Measurements from ENCODE around the gene TTC21A. TPM values are rescaled to one million over a fixed set of nuclear protein-coding genes. Genes with fewer than 3 reads are reported as not detected.

TTC21A gene
- total RNA-seq, 1 experiment from 2014 or later = 1.7 TPM

DNA sequence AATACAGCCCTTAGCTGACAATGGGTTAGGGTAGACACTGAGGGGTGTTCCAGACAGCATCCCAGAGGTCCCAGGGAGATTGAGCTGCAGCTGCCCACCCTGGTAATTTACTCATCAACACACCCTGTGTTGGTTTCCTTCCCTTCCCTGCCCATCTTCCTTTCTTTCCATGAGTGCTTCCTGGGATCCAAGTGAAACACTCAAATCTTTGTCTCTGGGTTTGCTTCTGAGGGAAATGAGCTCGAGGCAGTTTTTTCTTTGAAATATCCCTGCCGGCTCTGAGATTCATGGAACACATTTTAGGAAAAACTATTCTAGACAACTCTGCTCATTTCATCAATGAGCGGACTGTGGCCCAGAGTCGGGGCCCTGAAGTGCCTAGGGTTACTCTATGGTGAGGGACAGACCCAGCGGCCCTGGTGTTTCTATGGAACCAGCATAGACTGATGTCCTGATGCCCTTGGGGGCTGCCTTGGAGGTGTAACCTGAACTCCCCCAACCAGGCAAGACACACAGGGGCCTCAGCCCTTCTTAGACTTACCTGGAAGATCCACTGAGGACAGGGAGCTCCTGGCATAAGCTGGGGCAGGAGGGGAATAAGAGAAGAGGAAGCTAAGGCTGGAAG is 60.8 kb downstream of the TTC21A start:
- DNase-seq = no peak
- H2AK5ac ChIP-seq (ENCODE audit: insufficient read length, low read length) = no peak overlapping the region
- H3K27me3 ChIP-seq (ENCODE audit: insufficient read depth, low read length) = no peaks in the 10 kb centered on the region
- no peak overlapping the region for H2BK12ac ChIP-seq (ENCODE audit: insufficient read length, low read depth, low read length)
- H3T11ph ChIP-seq (ENCODE audit: low read length) = no peak overlapping the region
- Mint-ChIP-seq H3K9me3 (peaks cover 4 to 7% of the 10 kb centered on the region in 2 experiments; a peak in 4 of 5 replicates), H3K36me3 (ENCODE audit: insufficient read depth in 1 of 3, low read depth in 3 of 3) (peaks cover 0 to 2% (median under 1%) of the 10 kb centered on the region in 3 experiments; a peak in 4 of 7 replicates), H3K27me3 (ENCODE audit: low read depth) (peaks cover 4% of the 10 kb centered on the region), H3K4me1 (peaks cover 14 to 19% of the 10 kb centered on the region in 2 experiments), H3K27ac (0 out of 7 replicates have a peak overlapping the region, but pooled peaks of 1 of the 3 experiments have one; percentile 17), H3K4me3 (no peak overlapping the region)
- no peaks in the 10 kb centered on the region for H3K23me2 ChIP-seq (ENCODE audit: insufficient read length, low read depth, low read length, poor library complexity, severe bottlenecking)
- no peak overlapping the region for H4K8ac ChIP-seq (replicated peaks; ENCODE audit: insufficient read length, low read depth, low read length)
- H3K9ac ChIP-seq (ENCODE audit: extremely low read depth, insufficient read length, low read length) = no peak overlapping the region
- H3K18ac ChIP-seq (ENCODE audit: insufficient read length, low read depth, low read length) = no peak overlapping the region
- H3K56ac ChIP-seq (ENCODE audit: insufficient read length, low read depth, low read length) = no peak overlapping the region
- no peak overlapping the region for H3K14ac ChIP-seq (ENCODE audit: insufficient read depth, low read length)
- TF ChIP-seq, protein P1, sequence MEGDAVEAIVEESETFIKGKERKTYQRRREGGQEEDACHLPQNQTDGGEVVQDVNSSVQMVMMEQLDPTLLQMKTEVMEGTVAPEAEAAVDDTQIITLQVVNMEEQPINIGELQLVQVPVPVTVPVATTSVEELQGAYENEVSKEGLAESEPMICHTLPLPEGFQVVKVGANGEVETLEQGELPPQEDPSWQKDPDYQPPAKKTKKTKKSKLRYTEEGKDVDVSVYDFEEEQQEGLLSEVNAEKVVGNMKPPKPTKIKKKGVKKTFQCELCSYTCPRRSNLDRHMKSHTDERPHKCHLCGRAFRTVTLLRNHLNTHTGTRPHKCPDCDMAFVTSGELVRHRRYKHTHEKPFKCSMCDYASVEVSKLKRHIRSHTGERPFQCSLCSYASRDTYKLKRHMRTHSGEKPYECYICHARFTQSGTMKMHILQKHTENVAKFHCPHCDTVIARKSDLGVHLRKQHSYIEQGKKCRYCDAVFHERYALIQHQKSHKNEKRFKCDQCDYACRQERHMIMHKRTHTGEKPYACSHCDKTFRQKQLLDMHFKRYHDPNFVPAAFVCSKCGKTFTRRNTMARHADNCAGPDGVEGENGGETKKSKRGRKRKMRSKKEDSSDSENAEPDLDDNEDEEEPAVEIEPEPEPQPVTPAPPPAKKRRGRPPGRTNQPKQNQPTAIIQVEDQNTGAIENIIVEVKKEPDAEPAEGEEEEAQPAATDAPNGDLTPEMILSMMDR (conservative IDR thresholded peaks at IDR 0.05) = no peak
- no peak overlapping the region for H2BK120ac ChIP-seq (ENCODE audit: low read depth, low read length, poor library complexity, severe bottlenecking)
- no peak overlapping the region for H2BK5ac ChIP-seq (ENCODE audit: insufficient read length, low read length)
- H3K79me1 ChIP-seq (ENCODE audit: insufficient read depth, low read depth, low read length, poor library complexity, severe bottlenecking) = no peaks in the 10 kb centered on the region
- H3K27ac ChIP-seq (ENCODE audit: insufficient read length, low read depth, low read length) = no peak overlapping the region
- H4K91ac ChIP-seq (ENCODE audit: insufficient read length, low read depth, low read length) = no peak overlapping the region
- H3K79me2 ChIP-seq (ENCODE audit: insufficient read depth, low read length) = no peaks in the 10 kb centered on the region
- no peak overlapping the region for H3K4me2 ChIP-seq (ENCODE audit: insufficient read depth, insufficient read length, low read length)
- no peak overlapping the region for H3K4ac ChIP-seq (ENCODE audit: low read depth, low read length)
- no peak overlapping the region for H2AFZ ChIP-seq (ENCODE audit: low read length)
- peaks cover 4% of the 10 kb centered on the region; the same call in 1 of the 2 replicates for H3K4me1 ChIP-seq (ENCODE audit: insufficient read depth, low read length)
- H2BK15ac ChIP-seq (ENCODE audit: low read depth, low read length) = no peak overlapping the region
- H3K9me3 ChIP-seq (ENCODE audit: control insufficient read depth, low read depth, low read length) = no peaks in the 10 kb centered on the region
- H4K5ac ChIP-seq (ENCODE audit: insufficient read length, low read depth, low read length) = no peak overlapping the region
- H2BK20ac ChIP-seq (ENCODE audit: low read depth, low read length, poor library complexity, severe bottlenecking) = no peak overlapping the region
- no peak overlapping the region for H3K23ac ChIP-seq (ENCODE audit: insufficient read length, low read depth, low read length)
- no CpG with 5 or more reads among the region's 5 CpGs for WGBS (ENCODE audit: extremely low coverage, insufficient read length, low lambda C conversion rate)
- H4K20me1 ChIP-seq (ENCODE audit: control insufficient read depth, insufficient read depth, insufficient read length) = no peaks in the 10 kb centered on the region
